Measurements from ENCODE around the gene ADD3.

- TF ChIP-seq FOXM1 (IDR thresholded peaks at IDR 0.05; ENCODE audit: borderline replicate concordance): no peak
- no peak for TF ChIP-seq TARDBP (IDR thresholded peaks at IDR 0.05)
- no peak for TF ChIP-seq HDGF (IDR thresholded peaks at IDR 0.05; ENCODE audit: borderline replicate concordance)
- TF ChIP-seq SP1 (IDR thresholded peaks at IDR 0.05): no peak
- no peak for TF ChIP-seq FOXK2 (IDR thresholded peaks at IDR 0.05)
- TF ChIP-seq SUZ12 (IDR thresholded peaks at IDR 0.05): no peak
- TF ChIP-seq PKNOX1 (IDR thresholded peaks at IDR 0.05): no peak
- no peak for TF ChIP-seq ZNF384 (IDR thresholded peaks at IDR 0.05)
- no peak for TF ChIP-seq LEF1 (IDR thresholded peaks at IDR 0.05; ENCODE audit: borderline replicate concordance)
- TF ChIP-seq FOXA1 (IDR thresholded peaks at IDR 0.05): no peak
- TF ChIP-seq CTBP1 (IDR thresholded peaks at IDR 0.05; ENCODE audit: borderline replicate concordance): no peak
- TF ChIP-seq BHLHE40 (IDR thresholded peaks at IDR 0.05; ENCODE audit: borderline replicate concordance): no peak
- TF ChIP-seq ELF4 (IDR thresholded peaks at IDR 0.05): no peak
Observed at GRCh38 chr10:110171032-110171431, 163.2 kb downstream of the ADD3 start.
